Kidney (tissue), 14 donors: ENCODE data around the gene ZSCAN9. TPM values are rescaled to one million over a fixed set of nuclear protein-coding genes. Genes with fewer than 3 reads are reported as not detected.

Experiments
- DNase-seq, 5 donors: peaks; one replicate each; pipeline ENCODE4 v3.0.0-alpha.2; 2013 to 2020
- FAIRE-seq: peaks from 2 replicates; lab custom pipeline; 2012; peaks lifted over from hg19 to GRCh38; lab: Jason Lieb, UNC
- H3K27ac ChIP-seq, 2 donors: one replicate each; pipeline ENCODE4 v1.7.0; 2013; ENCODE audit warnings: low read depth in 2 of 2, low read length in 2 of 2, inconsistent platforms in 1 of 2
- H3K27me3 ChIP-seq: one replicate; pipeline ENCODE4 v1.7.1; 2013; ENCODE audit warnings: low read length, inconsistent platforms; ENCODE audit not compliant: control insufficient read depth, insufficient read depth
- H3K36me3 ChIP-seq, 3 donors: one replicate each; pipeline versions ENCODE4 v1.7.0 to v1.7.1; 2013; ENCODE audit warnings: low read length in 3 of 3, control low read depth in 1 of 3, inconsistent platforms in 1 of 3; ENCODE audit not compliant: insufficient read depth in 3 of 3, control insufficient read depth in 2 of 3
- H3K4me1 ChIP-seq, 3 donors: one replicate each; pipeline versions ENCODE4 v1.7.0 to v1.7.1; 2013; ENCODE audit warnings: low read length in 3 of 3, inconsistent platforms in 1 of 3, low read depth in 1 of 3; ENCODE audit not compliant: control insufficient read depth in 2 of 3, insufficient read depth in 2 of 3
- H3K4me3 ChIP-seq, 3 donors: one replicate each; pipeline versions ENCODE4 v1.7.0 to v1.8.1; 2013; ENCODE audit warnings: low read length in 3 of 3, control low read depth in 1 of 3, inconsistent platforms in 1 of 3
- H3K9ac ChIP-seq, 3 donors: one replicate each; pipeline versions ENCODE4 v1.7.0 to v1.7.1; 2013; ENCODE audit warnings: low read length in 3 of 3, control low read depth in 1 of 3, inconsistent platforms in 1 of 3
- H3K9me3 ChIP-seq, 3 donors: one replicate each; pipeline versions ENCODE4 v1.7.0 to v1.7.1; 2013; ENCODE audit warnings: low read length in 3 of 3, control low read depth in 1 of 3, inconsistent platforms in 1 of 3; ENCODE audit not compliant: control insufficient read depth in 2 of 3, insufficient read depth in 1 of 3
- CTCF ChIP-seq: IDR thresholded peaks from 3 replicates; pipeline ENCODE4 v1.5.1; 2012; ENCODE audit warnings: mild to moderate bottlenecking, moderate library complexity, borderline replicate concordance; ENCODE audit not compliant: insufficient read depth; ENCODE audit errors: extremely low read depth
- intact Hi-C: fragments of 100-400 bp; cut with DNase I; formaldehyde crosslinking; loops from one replicate; pipeline ENCODE4 v1.11.1; 2022
- polyA plus RNA-seq: library from polyadenylated mRNA; stranded (reverse); fragments of 350-450 nt; fragmentation: Illumina TruSeq; extraction: RNeasy Lipid Tissue Mini Kit (QIAGEN cat#74804); gene quantifications from one replicate; pipeline ENCODE4 v1.2.3, GENCODE V29; 2014; ENCODE audit warnings: low read depth, low replicate concordance; ENCODE audit not compliant: insufficient read depth
- total RNA-seq: library from RNA; stranded (reverse); fragmentation: NEBNext Ultra II Directional; extraction: Animal tissue kit (Norgen Biotek cat#: 25700); gene quantifications from one replicate; pipeline ENCODE4 v1.2.1, GENCODE V29; 2021
- donor health status: control.
- donor health status: control.
- donor health status: control.
- donor health status: control.
- donor health status: control.
- donor health status: DM: yes; HTN: yes; CAD: no.
- donor health status: Normal renal cell carcinoma (clear cell type).

Gene ZSCAN9
- total and polyA plus RNA-seq, 2 donors from 2014 or later = 8.1 to 15.6 TPM

- Histone ChIP-seq H3K27me3 (no peaks in the 10 kb centered on the region), H3K4me1 (no peaks in the 10 kb centered on the region), H3K36me3 (peaks cover 8 to 39% (median 19%) of the 10 kb centered on the region in 3 donors), H3K9ac (no peak overlapping the region), H3K4me3 (no peak overlapping the region), H3K9me3 (no peaks in the 10 kb centered on the region), H3K27ac (no peak overlapping the region)
- no peak for DNase-seq
- TF ChIP-seq CTCF = no peak
- intact Hi-C loops = no loop called here
- no peak for FAIRE-seq
Measured at GRCh38 chr6:28274888-28275287, 49.8 kb downstream of the ZSCAN9 start.

GRCh38 chr6:28277746-28278145 lies 52.7 kb downstream of the ZSCAN9 start:
- no peak overlapping the region for H3K27ac ChIP-seq
- peaks cover 3 to 29% (median 13%) of the 10 kb centered on the region in 3 donors for H3K36me3 ChIP-seq
- intact Hi-C loops = no loop called here
- peaks cover 0 to under 1% (median 0%) of the 10 kb centered on the region in 3 donors for H3K9me3 ChIP-seq
- no peaks in the 10 kb centered on the region for H3K4me1 ChIP-seq
- no peak overlapping the region for H3K4me3 ChIP-seq
- FAIRE-seq = no peak
- no peak for TF ChIP-seq CTCF
- DNase-seq = no peak
- H3K9ac ChIP-seq = no peak overlapping the region
- H3K27me3 ChIP-seq = no peaks in the 10 kb centered on the region

- intact Hi-C loops = no loop called here
- Histone ChIP-seq H3K4me1 (no peaks in the 10 kb centered on the region), H3K9me3 (peaks cover 0 to 5% (median 0%) of the 10 kb centered on the region in 3 donors), H3K36me3 (peaks cover 4 to 13% (median 8%) of the 10 kb centered on the region in 3 donors), H3K27me3 (no peaks in the 10 kb centered on the region), H3K4me3 (peak overlapping the region; percentile 64 to 84 (median 80)), H3K9ac (no peak overlapping the region), H3K27ac (no peak overlapping the region)
- TF ChIP-seq CTCF = no peak
- DNase-seq = no peak
- FAIRE-seq = no peak
Measured at GRCh38 chr6:28280595-28281287, 55.7 kb downstream of the ZSCAN9 start.
